Stimulated activated naive CD4-positive, alpha-beta T cell (primary cell): Measurements from ENCODE around the gene FASTKD1.
"Not testable (repeated sequence)": the region's sequence is repeated elsewhere in the genome, so short reads cannot be mapped to it uniquely, and the experiment has no call there.

Experiments
- DNase-seq, 6 experiments: peaks; one replicate each; lab custom pipeline; 2025; lab: John Stamatoyannopoulos, UW

Gene FASTKD1

GRCh38 chr2:169570752-169571151, 2.9 kb downstream of the FASTKD1 start:
- not testable (repeated sequence) for DNase-seq

DNA sequence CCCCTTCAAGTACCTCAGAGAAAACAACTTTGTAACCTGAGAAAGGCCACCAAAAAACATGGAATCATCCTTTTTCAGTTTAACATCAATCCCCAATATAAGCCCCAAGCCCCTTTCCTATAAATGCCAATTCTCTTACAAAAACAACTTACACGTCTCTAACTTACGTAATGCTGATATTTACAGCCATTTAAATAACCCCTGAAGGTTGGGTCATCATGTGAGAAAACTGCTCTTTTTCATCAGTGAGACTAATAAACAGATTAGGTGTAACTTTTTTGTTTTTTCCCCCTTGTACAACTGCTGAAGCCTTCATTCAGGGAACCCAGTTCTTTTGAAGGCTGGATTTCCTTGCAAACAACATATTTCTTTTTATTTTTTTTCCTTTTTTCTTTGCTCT, 3.7 kb downstream of the FASTKD1 start:
- no peak for DNase-seq

DNA sequence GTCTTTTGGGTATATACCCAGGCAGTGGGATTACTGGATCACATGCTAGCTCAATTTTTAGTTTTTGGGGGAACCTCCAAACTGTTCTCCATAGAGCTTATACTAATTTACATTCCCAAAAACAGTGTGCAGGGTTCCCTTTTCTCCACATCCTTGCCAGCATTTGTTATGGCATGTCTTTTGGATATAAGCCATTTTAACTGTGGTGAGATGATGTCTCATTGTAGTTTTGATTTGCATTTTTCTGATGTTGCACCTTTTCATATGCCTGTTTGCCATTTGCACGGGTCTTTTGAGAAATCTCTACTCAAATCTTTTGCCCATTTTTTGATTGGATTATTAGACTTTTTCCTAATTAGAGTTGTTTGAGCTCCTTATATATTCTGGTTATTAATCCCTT, 8.0 kb downstream of the FASTKD1 start:
- DNase-seq: no peak

DNA sequence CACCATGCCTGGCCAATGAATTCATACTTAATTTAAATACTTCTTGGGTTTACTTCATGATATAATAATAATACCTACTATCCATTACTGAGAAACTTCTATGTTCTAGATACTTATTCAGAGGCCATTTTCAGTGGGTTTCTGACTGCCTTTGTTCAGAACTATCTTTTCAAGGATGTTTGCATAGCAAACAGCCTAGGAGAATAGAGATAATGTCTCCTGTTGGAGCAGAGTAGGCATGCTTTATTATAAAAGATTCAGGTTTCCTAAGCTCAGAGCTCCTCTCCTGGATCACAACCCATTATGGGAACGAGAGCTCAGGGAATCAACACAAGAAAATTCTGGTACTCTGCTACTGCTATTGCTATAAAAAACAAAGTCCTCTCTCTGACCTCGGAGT, 11.1 kb downstream of the FASTKD1 start:
- DNase-seq: peak in 1 of 6 experiments; percentile 17

DNA sequence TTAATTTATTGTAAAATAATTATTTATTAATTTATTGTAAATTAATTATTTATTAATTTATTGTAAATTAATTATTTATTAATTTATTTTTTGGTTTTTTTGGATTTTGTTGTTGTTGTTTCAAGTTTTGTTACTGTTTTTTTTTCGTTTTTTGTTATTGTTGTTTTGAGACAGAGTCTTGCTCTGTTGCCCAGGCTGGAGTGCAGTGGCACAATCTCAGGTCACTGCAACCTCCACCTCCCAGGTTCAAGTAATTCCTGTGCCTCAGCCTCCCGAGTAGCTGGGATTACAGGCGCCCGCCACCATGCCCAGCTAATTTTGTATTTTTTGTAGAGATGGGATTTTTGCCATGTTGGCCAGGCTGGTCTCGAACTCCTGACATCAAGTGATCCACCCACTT, 11.6 kb downstream of the FASTKD1 start:
- not testable (repeated sequence) for DNase-seq

DNA sequence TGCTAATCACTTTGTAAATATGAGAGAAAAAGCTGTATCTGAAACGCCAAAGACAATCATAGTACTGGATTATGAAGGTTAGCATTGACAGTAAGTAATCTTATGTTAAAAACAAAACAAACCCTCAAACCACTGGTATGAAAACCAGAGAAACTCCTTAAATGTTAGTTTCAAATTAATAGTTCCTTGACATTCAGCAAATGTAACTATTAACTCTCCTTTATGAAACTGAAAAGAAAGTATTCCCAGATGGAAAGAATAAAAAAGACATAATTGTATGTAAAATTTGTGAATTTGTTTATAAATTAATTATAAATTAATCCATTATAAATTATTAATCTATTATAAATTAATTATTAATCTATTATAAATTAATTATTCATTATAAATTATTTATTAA, 12.3 kb downstream of the FASTKD1 start:
- DNase-seq: no peak

- no peak for DNase-seq
Measured at GRCh38 chr2:169546756-169547155, 26.9 kb downstream of the FASTKD1 start.

DNA sequence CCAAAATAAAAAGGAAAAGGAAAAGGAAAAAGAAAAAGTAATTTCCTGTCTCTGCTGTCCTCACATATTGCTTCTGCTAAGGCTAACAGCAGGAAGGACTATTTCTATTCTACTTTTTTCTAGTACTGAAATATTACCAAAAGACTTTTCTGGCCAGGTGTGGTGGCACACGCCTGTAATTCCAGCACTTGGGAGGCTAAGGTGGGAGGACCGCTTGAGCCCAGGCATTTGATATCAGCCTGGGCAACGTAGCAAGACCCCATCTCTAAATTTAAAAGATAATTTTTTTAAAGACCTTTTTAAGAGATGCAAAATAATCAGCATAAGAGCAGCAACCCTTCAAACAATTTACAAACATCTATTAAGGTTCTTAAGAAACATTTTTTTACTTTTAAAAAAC, 31.2 kb downstream of the FASTKD1 start:
- DNase-seq: no peak

DNA sequence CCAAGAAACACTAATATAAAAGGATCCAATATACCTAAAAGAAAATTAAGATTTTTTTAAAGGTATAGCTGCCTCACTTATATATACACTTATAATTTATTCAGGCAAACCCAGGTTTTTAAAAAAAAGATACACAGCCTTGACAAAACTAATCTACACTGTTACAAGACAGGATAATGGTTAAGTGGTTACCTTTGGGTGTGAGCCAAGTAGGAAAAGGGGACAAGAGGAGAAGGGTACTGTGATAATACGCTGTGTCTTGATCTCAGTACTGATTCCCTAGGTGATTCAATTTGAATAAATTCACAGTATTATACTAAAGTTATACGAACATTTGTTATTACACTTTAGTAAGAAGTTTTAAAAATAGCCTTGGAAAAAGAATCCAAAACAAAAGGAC, 33.5 kb downstream of the FASTKD1 start:
- no peak for DNase-seq

GRCh38 chr2:169539460-169539859, 34.2 kb downstream of the FASTKD1 start:
- not testable (repeated sequence) for DNase-seq

- DNase-seq: peak; percentile 9 to 69 (median 58)
Measured at GRCh38 chr2:169528271-169528701, 45.4 kb downstream of the FASTKD1 start.

DNA sequence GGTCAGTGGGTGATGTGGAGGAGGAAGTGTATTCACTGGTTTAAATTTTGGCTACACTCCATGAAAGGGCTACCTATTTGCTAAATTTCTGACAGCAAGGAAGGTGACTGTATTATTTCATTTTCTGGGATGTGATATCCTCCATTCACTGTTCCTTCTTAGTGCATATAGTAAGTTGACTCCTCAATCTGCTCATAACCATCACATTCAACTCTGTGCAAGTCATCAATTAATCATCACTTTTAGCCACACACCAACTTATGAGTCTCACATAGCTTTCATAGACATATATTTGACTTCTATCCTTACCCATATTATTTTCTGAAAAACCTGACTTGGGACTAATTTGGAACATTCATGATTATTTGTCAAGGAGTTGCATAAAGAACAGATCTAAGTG, 47.2 kb downstream of the FASTKD1 start:
- no peak for DNase-seq

- DNase-seq: no peak
Measured at GRCh38 chr2:169525434-169525833, 48.2 kb downstream of the FASTKD1 start.

GRCh38 chr2:169523681-169524080, 50.0 kb downstream of the FASTKD1 start:
- DNase-seq: no peak

GRCh38 chr2:169520896-169521295, 52.8 kb downstream of the FASTKD1 start:
- DNase-seq: no peak

- not testable (repeated sequence) for DNase-seq
Measured at GRCh38 chr2:169516488-169516995, 57.1 kb downstream of the FASTKD1 start.

GRCh38 chr2:169514758-169515157, 58.9 kb downstream of the FASTKD1 start:
- DNase-seq: not testable (repeated sequence)

DNA sequence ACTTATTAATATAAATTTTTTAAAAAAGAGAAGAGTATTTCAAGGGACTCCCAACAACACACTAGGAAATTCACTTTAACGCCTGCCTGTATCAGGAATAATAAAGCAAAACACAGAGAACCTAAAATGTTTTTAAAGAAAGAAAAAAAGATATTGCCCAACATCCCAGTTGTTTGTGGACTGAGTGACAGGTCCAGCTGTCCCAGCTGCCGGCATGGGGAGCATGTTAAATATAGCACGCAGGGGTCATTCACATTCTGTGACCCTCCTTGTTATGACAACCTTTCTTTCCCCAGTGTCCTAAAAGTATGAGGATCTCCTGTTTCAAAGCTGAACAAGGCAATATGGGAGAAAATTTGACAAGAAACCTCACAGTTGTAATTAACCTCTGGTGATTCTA, 59.7 kb downstream of the FASTKD1 start:
- DNase-seq: no peak

- DNase-seq: no peak
Measured at GRCh38 chr2:169513094-169513493, 60.6 kb downstream of the FASTKD1 start.

DNA sequence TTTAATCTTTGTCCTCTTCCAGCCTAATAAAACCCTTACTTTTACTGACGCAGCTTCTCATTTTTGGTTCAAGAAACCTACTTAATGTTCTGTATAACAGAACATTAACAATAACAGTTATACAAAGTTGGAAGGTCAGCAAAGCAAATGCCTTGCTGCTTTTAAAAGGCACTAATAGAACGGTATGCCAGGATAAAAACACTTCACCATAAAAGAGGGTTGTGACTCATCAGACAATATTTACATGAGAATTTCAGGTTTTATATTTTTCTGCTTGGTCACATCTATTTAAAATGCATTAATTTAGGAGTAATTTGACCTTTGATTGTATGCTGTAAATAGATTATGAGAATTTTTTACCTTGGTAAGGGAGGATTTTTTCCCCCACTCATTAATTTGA, 61.1 kb downstream of the FASTKD1 start:
- no peak for DNase-seq

GRCh38 chr2:169511818-169512217, 61.8 kb downstream of the FASTKD1 start:
- DNase-seq: no peak

GRCh38 chr2:169510496-169510895, 63.2 kb downstream of the FASTKD1 start:
- DNase-seq: no peak

DNA sequence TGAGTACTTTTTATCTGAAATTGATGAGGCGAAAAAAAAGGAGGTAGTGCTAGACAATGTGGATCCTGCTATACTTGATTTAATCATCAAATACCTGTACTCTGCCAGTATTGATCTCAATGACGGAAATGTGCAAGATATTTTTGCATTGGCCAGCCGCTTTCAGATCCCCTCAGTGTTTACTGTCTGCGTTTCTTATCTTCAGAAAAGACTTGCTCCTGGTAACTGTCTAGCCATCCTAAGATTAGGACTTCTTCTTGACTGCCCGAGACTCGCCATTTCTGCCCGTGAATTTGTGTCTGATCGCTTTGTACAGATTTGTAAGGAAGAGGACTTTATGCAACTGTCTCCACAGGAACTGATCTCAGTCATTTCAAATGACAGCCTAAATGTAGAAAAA, 63.7 kb downstream of the FASTKD1 start:
- no peak for DNase-seq

GRCh38 chr2:169509298-169509885, 64.3 kb downstream of the FASTKD1 start, which contains the start of gene KLHL41:
TSS of gene KLHL41 (plus strand) at chr2:169509702. CDS start at chr2:169509779, 77 bp downstream.
- DNase-seq: no peak
